ENCODE data around the gene CDKL1. TPM values are rescaled to one million over a fixed set of nuclear protein-coding genes. Genes with fewer than 3 reads are reported as not detected.
"Not testable (repeated sequence)": the region's sequence is repeated elsewhere in the genome, so short reads cannot be mapped to it uniquely, and the experiment has no call there.

The CDKL1 gene
- total RNA-seq, 4 donors from 2014 or later: 27.7 to 44.3 (median 36.7) TPM

GRCh38 chr14:50377550-50378085, 19.1 kb downstream of the CDKL1 start:
- TF ChIP-seq CTCF (IDR thresholded peaks at IDR 0.05): no peak
- peak; percentile 67 for ATAC-seq (ENCODE audit: low FRiP score)

GRCh38 chr14:50375760-50376159, 20.9 kb downstream of the CDKL1 start:
- TF ChIP-seq CTCF (IDR thresholded peaks at IDR 0.05): no peak
- DNase-seq (ENCODE audit: low spot score) (no peak), ATAC-seq (ENCODE audit: low FRiP score) (no peak)

More at GRCh38 chr14:50377550-50378085, 19.1 kb downstream of the CDKL1 start:
- no peak for DNase-seq (ENCODE audit: low spot score)

- ATAC-seq (ENCODE audit: low FRiP score) (no peak), DNase-seq (ENCODE audit: low spot score) (no peak)
- no peak for TF ChIP-seq CTCF (IDR thresholded peaks at IDR 0.05)
Observed at GRCh38 chr14:50373959-50374358, 22.7 kb downstream of the CDKL1 start.

GRCh38 chr14:50371546-50371945, 25.1 kb downstream of the CDKL1 start:
- DNase-seq (ENCODE audit: low spot score) (no peak), ATAC-seq (ENCODE audit: low FRiP score) (no peak)
- TF ChIP-seq CTCF (IDR thresholded peaks at IDR 0.05): no peak

- no peak for TF ChIP-seq CTCF (IDR thresholded peaks at IDR 0.05)
- no peak for DNase-seq (ENCODE audit: low spot score)
- no peak for ATAC-seq (ENCODE audit: low FRiP score)
Observed at GRCh38 chr14:50366589-50366988, 30.1 kb downstream of the CDKL1 start.

GRCh38 chr14:50366115-50366514, 30.6 kb downstream of the CDKL1 start:
- DNase-seq (ENCODE audit: low spot score) (no peak), ATAC-seq (ENCODE audit: low FRiP score) (no peak)
- TF ChIP-seq CTCF (IDR thresholded peaks at IDR 0.05): no peak

- ATAC-seq (ENCODE audit: low FRiP score); DNase-seq (ENCODE audit: low spot score): not testable (repeated sequence)
Observed at GRCh38 chr14:50365572-50365971, 31.1 kb downstream of the CDKL1 start.

- ATAC-seq (ENCODE audit: low FRiP score) (no peak), DNase-seq (ENCODE audit: low spot score) (no peak)
- TF ChIP-seq CTCF (IDR thresholded peaks at IDR 0.05): no peak
Observed at GRCh38 chr14:50364792-50365191, 31.9 kb downstream of the CDKL1 start.

Data from omental fat pad (tissue), 4 donors.